Neural crest cell (in vitro differentiated cells): ENCODE measurements around the gene CHRDL2. TPM values are rescaled to one million over a fixed set of nuclear protein-coding genes. Genes with fewer than 3 reads are reported as not detected.

Experiments used
- DNase-seq: peaks from one replicate; pipeline ENCODE4 v3.0.0; 2021; ENCODE audit warnings: low read depth, mixed read lengths, low spot score
- H3K27ac Mint-ChIP-seq: one replicate; pipeline ENCODE4 v1.8.0; 2021; ENCODE audit warnings: mild to moderate bottlenecking, mixed read lengths; ENCODE audit not compliant: unreplicated experiment
- H3K27me3 Mint-ChIP-seq: 2 replicates; pipeline ENCODE4 v1.8.0; 2021; ENCODE audit warnings: low read depth, mild to moderate bottlenecking, mixed read lengths
- H3K36me3 Mint-ChIP-seq: 2 replicates; pipeline ENCODE4 v1.8.0; 2021; ENCODE audit warnings: low read depth, mild to moderate bottlenecking, mixed read lengths
- H3K4me1 Mint-ChIP-seq: 2 replicates; pipeline ENCODE4 v1.8.0; 2021; ENCODE audit warnings: mixed read lengths
- H3K4me3 Mint-ChIP-seq: one replicate; pipeline ENCODE4 v1.8.0; 2021; ENCODE audit warnings: mild to moderate bottlenecking, mixed read lengths
- H3K9me3 Mint-ChIP-seq: 2 replicates; pipeline ENCODE4 v1.8.0; 2021; ENCODE audit warnings: mixed read lengths
- CTCF ChIP-seq: fragments of 200-600 bp; sonication (generic); conservative IDR thresholded peaks from 2 replicates; pipeline ENCODE4 v1.5.0; 2021; ENCODE audit warnings: antibody characterized with exemption, mild to moderate bottlenecking
- microRNA-seq: library from miRNA; unstranded; fragments of <30 nt; microRNA quantifications from one replicate; pipeline ENCODE4, GENCODE V29; 2020
- total RNA-seq: library from RNA; stranded (reverse); gene quantifications from 2 replicates; pipeline ENCODE4 v1.2.1, GENCODE V29; 2021

CHRDL2 gene
- total RNA-seq, 1 donor from 2014 or later, result 0.35 TPM

DNA sequence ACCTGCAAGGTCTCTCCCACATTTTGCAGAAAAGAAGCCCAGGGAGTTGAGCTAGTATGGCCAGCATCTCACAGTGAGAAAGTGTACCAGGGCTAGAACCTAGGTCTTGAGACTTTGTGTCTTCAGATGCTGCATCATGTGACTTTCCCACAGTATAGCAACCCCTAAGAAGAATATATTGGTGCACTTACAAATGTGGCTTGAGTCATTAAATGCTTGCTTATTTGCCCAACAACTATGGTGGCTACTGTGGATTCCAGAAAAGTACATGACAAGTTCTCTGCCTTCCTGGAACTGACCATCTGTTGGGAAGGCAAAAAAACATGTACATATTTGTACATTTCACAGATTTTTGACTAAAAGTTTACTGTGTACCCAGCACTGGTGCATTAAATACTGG, 83.8 kb downstream of the CHRDL2 start:
- no peaks in the 10 kb centered on the region for H3K27me3 Mint-ChIP-seq
- H3K36me3 Mint-ChIP-seq, result peaks cover 22% of the 10 kb centered on the region
- H3K27ac Mint-ChIP-seq, result peak overlapping the region; percentile 44
- TF ChIP-seq CTCF, result no peak
- H3K9me3 Mint-ChIP-seq, result no peaks in the 10 kb centered on the region
- H3K4me1 Mint-ChIP-seq, result no peaks in the 10 kb centered on the region
- DNase-seq, result no peak
- H3K4me3 Mint-ChIP-seq, result no peak overlapping the region

DNA sequence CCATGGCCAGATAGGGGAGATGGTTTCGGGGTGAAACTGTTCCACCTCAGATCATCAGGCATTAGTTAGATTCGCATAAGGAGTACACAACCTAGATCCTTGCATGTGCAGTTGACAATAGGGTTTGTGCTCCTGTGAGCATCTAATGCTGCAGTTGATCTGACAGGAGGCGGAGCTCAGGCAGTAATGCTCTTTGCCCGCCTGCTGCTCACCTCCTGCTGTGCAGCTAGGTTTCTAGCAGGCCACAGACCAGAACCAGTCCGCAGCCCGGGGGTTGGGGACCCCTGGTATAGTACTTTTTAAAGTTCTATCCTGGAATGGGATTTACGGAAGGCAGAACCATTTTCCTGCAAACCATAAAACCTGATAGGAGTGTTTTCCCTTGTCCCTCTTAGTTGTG, 84.3 kb downstream of the CHRDL2 start:
- no peak for DNase-seq
- Mint-ChIP-seq H3K4me3 (no peak overlapping the region), H3K36me3 (peaks cover 21% of the 10 kb centered on the region), H3K27ac (peak overlapping the region; percentile 44), H3K4me1 (no peaks in the 10 kb centered on the region), H3K9me3 (no peaks in the 10 kb centered on the region), H3K27me3 (no peaks in the 10 kb centered on the region)
- no peak for TF ChIP-seq CTCF

Small RNAs within 50 kb of the gene (microRNA-seq; reads per million reads assigned to microRNA genes)
- gene MIR4696, result not detected

Other genes with a start within 250 kb of the CHRDL2 start
- gene LIPT2, start 237.7 kb downstream of the CHRDL2 start, total RNA-seq, result 8.6 and 9.6 TPM in 2 replicates
- 44.4 and 46.3 TPM in 2 replicates for gene POLD3, start 138.8 kb downstream of the CHRDL2 start, total RNA-seq
- gene RNF169, start 17.4 kb upstream of the CHRDL2 start, total RNA-seq, result 23.4 and 23.5 TPM in 2 replicates
- 5.6 and 8.3 TPM in 2 replicates for gene XRRA1, start 217.7 kb upstream of the CHRDL2 start, total RNA-seq
- gene SPCS2, start 217.8 kb upstream of the CHRDL2 start, total RNA-seq, result 186 and 197 TPM in 2 replicates